Kidney (tissue), 14 donors: Measurements from ENCODE around the gene PTTG2. TPM values are rescaled to one million over a fixed set of nuclear protein-coding genes. Genes with fewer than 3 reads are reported as not detected.

Source experiments
- DNase-seq, 5 donors: peaks; one replicate each; pipeline ENCODE4 v3.0.0-alpha.2; 2013 to 2020
- FAIRE-seq: peaks from 2 replicates; lab custom pipeline; 2012; peaks lifted over from hg19 to GRCh38; lab: Jason Lieb, UNC
- H3K27ac ChIP-seq, 2 donors: one replicate each; pipeline ENCODE4 v1.7.0; 2013; ENCODE audit warnings: low read depth in 2 of 2, low read length in 2 of 2, inconsistent platforms in 1 of 2
- H3K27me3 ChIP-seq: one replicate; pipeline ENCODE4 v1.7.1; 2013; ENCODE audit warnings: low read length, inconsistent platforms; ENCODE audit not compliant: control insufficient read depth, insufficient read depth
- H3K36me3 ChIP-seq, 3 donors: one replicate each; pipeline versions ENCODE4 v1.7.0 to v1.7.1; 2013; ENCODE audit warnings: low read length in 3 of 3, control low read depth in 1 of 3, inconsistent platforms in 1 of 3; ENCODE audit not compliant: insufficient read depth in 3 of 3, control insufficient read depth in 2 of 3
- H3K4me1 ChIP-seq, 3 donors: one replicate each; pipeline versions ENCODE4 v1.7.0 to v1.7.1; 2013; ENCODE audit warnings: low read length in 3 of 3, inconsistent platforms in 1 of 3, low read depth in 1 of 3; ENCODE audit not compliant: control insufficient read depth in 2 of 3, insufficient read depth in 2 of 3
- H3K4me3 ChIP-seq, 3 donors: one replicate each; pipeline versions ENCODE4 v1.7.0 to v1.8.1; 2013; ENCODE audit warnings: low read length in 3 of 3, control low read depth in 1 of 3, inconsistent platforms in 1 of 3
- H3K9ac ChIP-seq, 3 donors: one replicate each; pipeline versions ENCODE4 v1.7.0 to v1.7.1; 2013; ENCODE audit warnings: low read length in 3 of 3, control low read depth in 1 of 3, inconsistent platforms in 1 of 3
- H3K9me3 ChIP-seq, 3 donors: one replicate each; pipeline versions ENCODE4 v1.7.0 to v1.7.1; 2013; ENCODE audit warnings: low read length in 3 of 3, control low read depth in 1 of 3, inconsistent platforms in 1 of 3; ENCODE audit not compliant: control insufficient read depth in 2 of 3, insufficient read depth in 1 of 3
- CTCF ChIP-seq: IDR thresholded peaks from 3 replicates; pipeline ENCODE4 v1.5.1; 2012; ENCODE audit warnings: mild to moderate bottlenecking, moderate library complexity, borderline replicate concordance; ENCODE audit not compliant: insufficient read depth; ENCODE audit errors: extremely low read depth
- intact Hi-C: fragments of 100-400 bp; cut with DNase I; formaldehyde crosslinking; loops from one replicate; pipeline ENCODE4 v1.11.1; 2022
- polyA plus RNA-seq: library from polyadenylated mRNA; stranded (reverse); fragments of 350-450 nt; fragmentation: Illumina TruSeq; extraction: RNeasy Lipid Tissue Mini Kit (QIAGEN cat#74804); gene quantifications from one replicate; pipeline ENCODE4 v1.2.3, GENCODE V29; 2014; ENCODE audit warnings: low read depth, low replicate concordance; ENCODE audit not compliant: insufficient read depth
- total RNA-seq: library from RNA; stranded (reverse); fragmentation: NEBNext Ultra II Directional; extraction: Animal tissue kit (Norgen Biotek cat#: 25700); gene quantifications from one replicate; pipeline ENCODE4 v1.2.1, GENCODE V29; 2021
- donor health status: control.
- donor health status: control.
- donor health status: control.
- donor health status: control.
- donor health status: control.
- donor health status: DM: yes; HTN: yes; CAD: no.
- donor health status: Normal renal cell carcinoma (clear cell type).

PTTG2 gene
- total and polyA plus RNA-seq, 2 donors from 2014 or later, result 1.0 TPM; not detected in 1

GRCh38 chr4:38008571-38009021, 48.4 kb downstream of the PTTG2 start:
- H3K27ac ChIP-seq, result peak overlapping the region; percentile 15 to 71
- H3K27me3 ChIP-seq, result no peaks in the 10 kb centered on the region
- H3K4me3 ChIP-seq, result no peak overlapping the region
- peak overlapping the region in 1 of 3 donors; percentile 10 for H3K9ac ChIP-seq
- DNase-seq, result peak in 2 of 5 donors; percentile 45 to 68
- peaks cover 8 to 68% (median 45%) of the 10 kb centered on the region in 3 donors for H3K4me1 ChIP-seq
- no peak for FAIRE-seq
- intact Hi-C loops, result no loop called here
- H3K9me3 ChIP-seq, result no peaks in the 10 kb centered on the region
- H3K36me3 ChIP-seq, result no peaks in the 10 kb centered on the region
- TF ChIP-seq CTCF, result no peak

- Histone ChIP-seq H3K4me3 (no peak overlapping the region), H3K27ac (peak overlapping the region in 1 of 2 donors; percentile 15), H3K27me3 (no peaks in the 10 kb centered on the region), H3K9ac (no peak overlapping the region), H3K4me1 (peaks cover 7 to 62% (median 45%) of the 10 kb centered on the region in 3 donors), H3K36me3 (no peaks in the 10 kb centered on the region), H3K9me3 (no peaks in the 10 kb centered on the region)
- no peak for TF ChIP-seq CTCF
- peak; percentile 13 for FAIRE-seq
- intact Hi-C loops, result no loop called here
- DNase-seq, result no peak
Observed at GRCh38 chr4:38009421-38009820, 49.2 kb downstream of the PTTG2 start.

- Histone ChIP-seq H3K4me1 (peaks cover 6 to 56% (median 41%) of the 10 kb centered on the region in 3 donors), H3K4me3 (no peak overlapping the region), H3K27me3 (no peaks in the 10 kb centered on the region), H3K36me3 (peaks cover 0 to 2% (median 0%) of the 10 kb centered on the region in 3 donors), H3K9ac (peak overlapping the region in 1 of 3 donors; percentile 34), H3K9me3 (no peaks in the 10 kb centered on the region), H3K27ac (peak overlapping the region; percentile 65 to 88)
- TF ChIP-seq CTCF, result no peak
- DNase-seq, result no peak
- peak; percentile 19 for FAIRE-seq
- intact Hi-C loops, result no loop called here
Observed at GRCh38 chr4:38009949-38010348, 49.8 kb downstream of the PTTG2 start.

Other genes with a start within 250 kb of the PTTG2 start
- 30.7 TPM for gene PGM2, start 133.7 kb upstream of the PTTG2 start, total RNA-seq
- gene PGM2, start 133.7 kb upstream of the PTTG2 start, polyA plus RNA-seq, result 15.5 TPM
- 170 TPM for gene TBC1D1, start 69.3 kb upstream of the PTTG2 start, total RNA-seq
- 182 TPM for gene TBC1D1, start 69.3 kb upstream of the PTTG2 start, polyA plus RNA-seq